Activated CD8-positive, alpha-beta T cell treated with anti-CD3 and anti-CD28 coated beads for 36 hours (primary cell): Measurements from ENCODE around the gene ZNF652. TPM values are rescaled to one million over a fixed set of nuclear protein-coding genes. Genes with fewer than 3 reads are reported as not detected.

ENCODE experiments used
- ATAC-seq: fragments of 200-7000 bp; cut with Tn5 transposase; one replicate; pipeline ENCODE4 v1.10.0; 2021; ENCODE audit warnings: mild to moderate bottlenecking, moderate library complexity
- CTCF ChIA-PET: fragments of 350-600 bp; sonication (Branson Sonifier 250); formaldehyde crosslinking; loops from one replicate; lab custom pipeline; 2021; ENCODE audit warnings: antibody characterized with exemption; lab: Charles Lee
- POLR2A ChIA-PET: fragments of 350-600 bp; sonication (Branson Sonifier 250); formaldehyde crosslinking; loops from one replicate; lab custom pipeline; 2021; ENCODE audit warnings: antibody characterized with exemption; lab: Charles Lee
- DNase-seq: peaks from one replicate; pipeline ENCODE4 v3.0.0-alpha.2; 2020
- H3K27ac Mint-ChIP-seq: one replicate; pipeline ENCODE4 v1.8.0; 2021; ENCODE audit warnings: mild to moderate bottlenecking, mixed read lengths
- H3K27me3 Mint-ChIP-seq: one replicate; pipeline ENCODE4 v1.8.0; 2021; ENCODE audit warnings: mixed read lengths
- H3K36me3 Mint-ChIP-seq: one replicate; pipeline ENCODE4 v1.8.0; 2021; ENCODE audit warnings: low read depth, mixed read lengths
- H3K4me1 Mint-ChIP-seq: one replicate; pipeline ENCODE4 v1.8.0; 2021; ENCODE audit warnings: low read depth, mixed read lengths
- H3K4me3 Mint-ChIP-seq: one replicate; pipeline ENCODE4 v1.8.0; 2021; ENCODE audit warnings: mild to moderate bottlenecking, moderate library complexity, mixed read lengths
- H3K9me3 Mint-ChIP-seq: one replicate; pipeline ENCODE4 v1.8.0; 2021; ENCODE audit warnings: mixed read lengths
- CTCF ChIP-seq: fragments of 200-600 bp; IDR thresholded peaks from one replicate; pipeline ENCODE4 v1.8.0; 2022; ENCODE audit warnings: antibody characterized with exemption, mild to moderate bottlenecking
- intact Hi-C: fragments of 100-400 bp; cut with micrococcal nuclease; formaldehyde crosslinking; loops from one replicate; pipeline ENCODE4 v1.10.0; 2022
- total RNA-seq, 2 experiments: library from RNA; stranded (reverse); gene quantifications; one replicate each; pipeline ENCODE4 v1.2.3, GENCODE V29; 2021

ZNF652 gene
- total RNA-seq = 1 to 10 TPM; 6.4 to 6.7 TPM

- CTCF ChIA-PET = interaction anchor here (1.2 to 10.2 kb wide), 5 partner anchors 21 to 46 kb away, joined by 3 to 178 read pairs (median 18); no protein-coding TSS in a partner anchor
- POLR2A ChIA-PET = interaction anchor here (0.6 to 5.6 kb wide), 9 partner anchors 14 to 152 kb away, joined by 3 to 26 read pairs (median 3); partner anchors contain the start of genes ABI3 and GNGT2
- Mint-ChIP-seq H3K36me3 (no peaks in the 10 kb centered on the region), H3K9me3 (no peaks in the 10 kb centered on the region), H3K4me1 (peaks cover 58% of the 10 kb centered on the region), H3K4me3 (peak within 1 kb of the TSS; percentile 90), H3K27ac (peak within 1 kb of the TSS; percentile 93), H3K27me3 (no peaks in the 10 kb centered on the region)
- peak; percentile 57 for ATAC-seq
- no peak for TF ChIP-seq CTCF
- intact Hi-C loops = loop anchor here (2.0 kb wide), 1 partner anchor 19 kb away; no protein-coding TSS in a partner anchor
- peak; percentile 88 for DNase-seq
Measured at GRCh38 chr17:49361902-49362722, at the start of gene ZNF652. Gene ZNF652 (minus strand): TSS chr17:49362250. CDS start chr17:49317725, 44,525 bp downstream.

DNA sequence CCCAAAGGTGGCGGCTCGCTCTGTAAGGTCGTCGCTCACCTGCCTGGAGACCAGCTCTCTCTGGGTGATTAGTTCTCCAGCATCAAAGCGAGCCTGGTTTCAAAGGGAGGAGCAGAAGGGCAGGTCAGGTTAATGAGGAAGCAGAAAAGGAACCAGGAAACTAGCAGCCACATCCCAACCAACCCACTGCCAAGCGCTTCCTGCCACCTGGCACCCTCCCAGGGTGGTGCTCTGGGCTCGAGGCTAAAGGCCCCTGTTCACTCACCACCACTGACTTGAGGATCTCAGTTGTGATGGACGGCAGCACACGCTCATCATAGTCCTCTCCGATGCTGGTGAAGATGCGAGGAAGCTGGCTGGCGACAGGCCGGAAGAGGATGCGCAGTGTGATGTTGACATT, 47.0 kb upstream of the ZNF652 start:
- H3K4me3 Mint-ChIP-seq = no peak overlapping the region
- CTCF ChIA-PET = interaction anchor here (0.7 to 10.1 kb wide), 21 partner anchors 10 to 158 kb away, joined by 3 to 160 read pairs (median 6); no protein-coding TSS in a partner anchor
- H3K27ac Mint-ChIP-seq = peak overlapping the region; percentile 61
- peaks cover 45% of the 10 kb centered on the region for H3K4me1 Mint-ChIP-seq
- ATAC-seq (no peak), DNase-seq (no peak)
- intact Hi-C loops = loop anchor here (2.0 kb wide), 1 partner anchor 148 kb away; no protein-coding TSS in a partner anchor
- POLR2A ChIA-PET = no interaction called here
- no peaks in the 10 kb centered on the region for H3K9me3 Mint-ChIP-seq
- H3K27me3 Mint-ChIP-seq = no peaks in the 10 kb centered on the region
- peaks cover 80% of the 10 kb centered on the region for H3K36me3 Mint-ChIP-seq
- no peak for TF ChIP-seq CTCF

DNA sequence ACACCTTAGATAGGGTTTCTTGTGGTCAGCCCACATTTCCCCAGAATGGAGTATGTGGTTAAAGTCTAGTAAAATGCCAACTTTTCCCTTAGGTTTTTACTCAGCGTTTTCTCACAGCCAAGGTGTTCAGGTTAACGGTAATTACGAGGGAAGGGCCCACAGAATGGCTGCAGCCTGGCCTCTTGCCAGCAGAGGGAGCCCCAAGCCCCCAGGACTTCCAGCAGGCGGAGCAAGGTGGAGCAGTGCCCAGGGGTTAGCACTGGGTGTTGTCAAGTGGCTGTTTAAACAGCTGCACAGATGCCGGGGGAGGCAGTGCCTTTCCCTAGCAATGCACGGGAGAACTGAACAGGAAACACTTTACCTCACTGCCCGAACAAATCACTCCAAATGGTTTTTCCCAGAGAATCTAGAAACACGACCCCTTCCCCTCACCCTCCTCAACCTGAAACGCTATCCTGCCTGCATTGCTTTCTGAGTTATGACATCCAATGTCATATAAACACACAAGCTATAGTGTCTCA, 46.0 kb upstream of the ZNF652 start:
- H3K36me3 Mint-ChIP-seq = peaks cover 88% of the 10 kb centered on the region
- no peak overlapping the region for H3K4me3 Mint-ChIP-seq
- ATAC-seq = peak; percentile 98
- no peaks in the 10 kb centered on the region for H3K9me3 Mint-ChIP-seq
- no peaks in the 10 kb centered on the region for H3K27me3 Mint-ChIP-seq
- TF ChIP-seq CTCF = peak; percentile 98
- H3K4me1 Mint-ChIP-seq = peaks cover 49% of the 10 kb centered on the region
- peak overlapping the region; percentile 65 for H3K27ac Mint-ChIP-seq
- CTCF ChIA-PET = interaction anchor here (0.6 to 10.1 kb wide), 39 partner anchors 9 to 455 kb away, joined by 3 to 160 read pairs (median 5); partner anchors contain the start of gene NGFR
- DNase-seq = peak; percentile 92
- intact Hi-C loops = loop anchor here (2.0 kb wide), 1 partner anchor 149 kb away; no protein-coding TSS in a partner anchor
- POLR2A ChIA-PET = interaction anchor here (1.0 to 1.3 kb wide), 3 partner anchors 13 to 66 kb away, joined by 3 to 4 read pairs (median 3); no protein-coding TSS in a partner anchor

GRCh38 chr17:49407086-49407485, 45.0 kb upstream of the ZNF652 start:
- no peak for ATAC-seq
- ChIA-PET POLR2A (interaction anchor here (1.0 to 1.3 kb wide), 3 partner anchors 12 to 65 kb away, joined by 3 to 4 read pairs (median 3); no protein-coding TSS in a partner anchor), CTCF (interaction anchor here (0.6 to 10.1 kb wide), 28 partner anchors 8 to 454 kb away, joined by 3 to 160 read pairs (median 6); partner anchors contain the start of gene NGFR)
- H3K4me1 Mint-ChIP-seq = peaks cover 47% of the 10 kb centered on the region
- peaks cover 86% of the 10 kb centered on the region for H3K36me3 Mint-ChIP-seq
- DNase-seq = no peak
- intact Hi-C loops = no loop called here
- H3K27ac Mint-ChIP-seq = no peak overlapping the region
- no peaks in the 10 kb centered on the region for H3K9me3 Mint-ChIP-seq
- TF ChIP-seq CTCF = no peak
- H3K4me3 Mint-ChIP-seq = no peak overlapping the region
- no peaks in the 10 kb centered on the region for H3K27me3 Mint-ChIP-seq
